NOMO-1 treated with dmso at 0.1 percent for 144 hours (cell line): ENCODE data around the gene OTOS.

Experiments used
- DNase-seq: peaks from one replicate; lab custom pipeline; 2025; ENCODE audit not compliant: unreplicated experiment; lab: John Stamatoyannopoulos, UW

OTOS gene

DNA sequence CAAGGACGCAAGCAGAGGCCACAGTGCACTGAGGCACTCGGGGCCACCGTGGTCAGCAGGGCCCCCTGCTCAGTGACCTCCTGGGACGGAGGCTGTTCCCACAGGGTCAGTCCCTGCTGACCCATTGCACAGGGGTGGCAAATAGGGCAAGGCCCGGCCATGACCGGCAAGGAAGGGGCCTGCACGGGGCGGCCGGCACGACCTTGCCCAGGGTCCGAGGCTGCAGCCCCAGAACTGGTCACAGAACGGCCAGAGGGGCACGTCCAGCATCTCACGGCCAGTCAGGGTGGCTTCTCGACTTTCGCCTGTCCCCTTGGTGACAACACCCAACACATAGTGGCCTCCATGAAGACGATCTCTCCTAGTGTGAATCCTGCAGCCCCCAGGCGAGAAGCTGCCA lies 27.6 kb upstream of the OTOS start:
- DNase-seq, result no peak

DNA sequence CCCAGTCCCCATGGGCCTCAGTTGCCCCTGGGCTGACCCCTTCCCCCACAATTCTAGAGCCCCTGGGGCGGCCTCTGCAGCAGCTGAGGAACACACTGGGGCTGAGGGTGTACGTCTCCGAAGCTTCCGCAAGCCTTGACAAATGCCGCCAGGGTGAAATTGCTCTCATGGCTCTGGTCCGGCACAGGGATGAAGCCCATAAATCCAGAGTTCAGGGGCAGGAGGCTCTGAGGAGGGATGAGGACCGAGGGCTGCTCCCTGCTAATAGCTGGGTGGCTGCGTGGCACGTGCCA lies 27.1 kb upstream of the OTOS start:
- DNase-seq, result no peak

DNA sequence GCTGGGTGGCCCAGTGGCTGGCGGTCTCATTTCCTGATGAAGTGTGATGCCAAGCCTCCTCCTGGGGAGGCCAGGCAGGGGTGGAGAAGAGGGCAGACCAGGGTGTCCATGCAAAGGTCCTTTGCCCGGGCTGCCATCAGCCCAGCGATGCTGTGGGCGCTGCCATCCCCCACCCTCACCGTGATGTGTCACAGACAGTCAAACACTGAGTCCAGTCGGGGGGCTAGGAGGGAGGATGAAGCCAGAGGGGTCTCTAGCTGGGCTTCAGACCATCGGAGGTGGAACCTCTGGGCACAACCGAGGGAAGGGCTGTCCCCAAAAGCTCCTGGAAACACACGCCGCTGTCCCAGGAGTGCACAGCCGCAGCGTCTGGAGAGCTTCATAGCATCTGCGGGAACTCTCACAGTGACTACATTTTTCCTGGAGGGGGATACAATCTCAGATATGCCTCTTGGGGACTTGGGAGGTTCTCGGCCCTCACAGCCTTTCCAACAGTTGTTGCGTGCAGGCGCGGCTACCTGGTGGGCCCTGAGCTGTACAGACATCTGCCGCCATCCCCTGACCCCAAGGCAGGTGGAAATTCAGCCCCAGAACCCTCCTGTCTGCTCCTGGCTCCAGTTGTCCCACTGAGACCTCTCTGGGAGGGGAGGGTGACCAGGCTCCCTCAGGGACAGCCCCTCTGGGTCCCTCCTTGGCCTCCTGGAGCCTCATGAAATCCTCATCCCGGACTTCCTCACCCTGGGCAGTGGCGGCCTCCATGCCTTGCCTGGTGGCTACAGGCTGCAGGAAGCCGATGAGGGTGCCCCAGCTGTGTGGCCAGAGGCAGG lies 26.5 kb upstream of the OTOS start:
- no peak for DNase-seq

DNA sequence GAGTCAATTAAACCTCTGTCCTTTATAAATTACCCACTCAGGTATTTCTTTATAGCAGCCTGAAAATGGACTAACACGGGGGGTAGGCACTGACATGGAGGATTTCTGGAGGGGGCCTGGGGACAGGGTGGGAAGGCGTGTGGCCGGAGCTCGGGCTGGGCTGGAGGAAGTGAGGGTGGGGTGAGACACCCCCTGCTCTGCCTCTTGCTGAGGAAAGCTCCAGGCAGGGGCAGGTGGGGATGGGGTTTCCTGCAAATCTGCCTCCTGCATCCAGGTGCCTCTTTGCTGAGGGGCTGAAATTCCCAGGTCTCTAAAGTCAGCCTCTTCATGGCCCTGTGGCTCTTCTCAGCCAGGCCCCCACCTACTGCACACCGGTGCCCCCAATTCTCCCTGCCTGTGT lies 25.7 kb upstream of the OTOS start:
- no peak for DNase-seq

DNA sequence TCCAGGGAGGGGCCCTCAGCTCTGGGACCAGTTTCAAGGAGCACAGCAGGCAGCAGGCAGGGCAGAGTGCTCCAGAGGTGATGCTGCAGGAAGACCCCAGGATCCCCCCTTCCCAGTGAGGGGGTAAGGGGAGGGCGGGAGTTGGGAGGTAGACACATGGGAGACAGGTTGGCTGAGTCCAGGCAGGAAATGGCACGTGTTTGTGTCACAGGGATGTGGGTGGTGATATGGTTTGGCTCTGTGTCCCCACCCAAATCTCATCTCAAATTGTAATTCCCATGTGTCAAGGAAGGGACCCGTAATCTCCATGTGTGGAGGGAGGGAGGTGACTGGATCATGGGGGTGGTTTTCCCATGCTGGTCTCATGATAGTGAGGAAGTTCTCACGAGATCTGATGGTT lies 25.2 kb upstream of the OTOS start:
- no peak for DNase-seq

DNA sequence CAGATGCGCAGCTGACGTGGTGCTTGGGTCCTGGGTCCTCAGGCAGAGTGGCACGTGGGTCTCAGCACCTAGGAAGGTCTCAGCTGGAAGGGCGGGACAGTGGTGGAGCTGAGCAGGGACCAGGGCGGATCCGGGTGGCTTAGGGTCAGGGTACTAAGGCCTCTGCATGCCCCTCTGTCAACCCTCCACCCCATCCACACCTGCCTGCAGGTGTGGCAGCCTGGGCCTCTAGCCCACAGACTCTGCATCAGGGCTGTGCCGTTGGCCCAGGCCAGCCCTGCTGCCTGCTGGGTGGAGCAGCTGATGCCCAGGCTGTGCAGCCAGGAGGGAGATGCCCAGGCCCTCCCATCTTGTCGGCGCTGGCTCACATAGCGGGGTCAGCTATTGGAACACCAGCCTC lies 24.6 kb upstream of the OTOS start:
- no peak for DNase-seq

DNA sequence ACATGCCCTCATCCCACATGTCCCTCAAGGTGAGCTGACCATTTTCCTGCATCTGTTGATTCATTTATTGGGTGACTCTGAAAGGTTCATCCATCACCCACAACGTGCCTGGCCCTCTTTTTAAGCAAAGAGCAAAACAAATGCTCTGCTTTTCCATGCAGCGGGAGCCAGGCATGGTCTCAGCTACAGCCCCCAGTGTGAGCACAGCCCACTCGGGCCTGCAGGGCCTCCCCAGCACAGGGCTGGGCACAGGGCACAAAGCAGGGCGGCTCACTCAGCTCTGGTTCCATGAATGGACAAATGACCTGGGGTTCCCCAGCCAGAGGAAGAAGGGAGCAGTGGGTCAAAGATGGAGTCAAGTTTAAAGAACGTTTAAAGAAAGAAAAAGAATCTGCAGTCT lies 24.1 kb upstream of the OTOS start:
- no peak for DNase-seq

DNA sequence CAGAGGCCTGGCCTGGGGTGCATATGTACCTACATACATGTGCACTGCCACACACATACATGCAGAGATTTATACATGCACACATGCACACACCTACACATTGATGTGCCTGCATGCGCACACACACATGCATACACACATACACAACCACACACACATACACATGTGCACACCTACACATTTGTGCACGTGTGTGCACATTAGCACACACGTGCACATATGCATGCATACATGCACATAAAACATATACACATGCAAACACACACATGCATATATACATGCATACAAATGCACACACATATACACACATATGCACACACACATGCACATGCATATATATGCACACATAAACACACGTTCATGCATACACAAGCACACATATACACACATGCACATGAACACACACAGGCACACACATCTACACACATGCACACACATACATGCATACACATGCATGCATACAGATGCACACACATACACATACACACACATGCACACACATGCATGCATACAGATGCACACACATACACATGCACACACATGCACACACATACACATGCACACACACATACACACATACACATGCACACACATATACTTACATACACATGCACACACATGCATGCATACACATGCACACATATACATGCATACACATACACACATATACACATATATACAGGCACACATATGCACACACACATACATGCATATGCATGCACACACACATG lies 23.6 kb upstream of the OTOS start:
- no peak for DNase-seq

DNA sequence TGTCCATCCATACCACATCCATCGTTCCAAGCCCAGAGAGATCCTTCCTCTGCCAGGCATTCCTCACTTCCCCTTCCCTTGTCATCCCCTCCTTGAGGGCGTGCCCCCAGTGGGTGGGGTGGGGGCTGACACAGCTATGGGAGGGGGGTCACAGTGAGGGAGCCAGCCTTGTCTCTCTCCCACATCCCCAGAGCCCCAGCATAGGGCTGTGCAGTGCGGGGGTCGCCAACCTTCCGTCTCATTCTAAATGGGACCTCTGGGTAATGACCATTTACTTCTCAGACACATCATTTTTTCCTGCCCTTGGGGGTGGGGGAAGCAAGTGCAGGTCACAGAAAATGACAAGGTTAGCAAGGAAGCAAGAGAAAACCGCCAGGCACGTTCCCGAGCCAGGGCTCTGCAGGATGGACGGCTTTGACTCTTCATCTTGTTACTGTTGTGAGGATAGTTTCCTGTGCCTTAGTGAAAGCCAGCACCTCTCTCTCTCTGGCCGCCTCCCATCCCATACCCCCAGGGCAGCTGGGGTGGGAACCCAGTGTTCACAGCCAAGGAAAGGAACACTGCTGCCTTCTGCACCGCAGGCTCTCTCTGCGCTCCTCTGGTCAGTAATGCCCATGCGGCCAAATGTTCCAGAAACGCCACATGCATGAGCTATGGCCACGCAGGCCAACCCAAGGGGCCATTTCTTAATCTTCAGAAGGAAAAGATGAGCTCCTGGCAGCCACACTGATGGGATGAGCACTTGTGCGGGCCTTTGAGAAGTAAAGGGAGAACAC lies 22.7 kb upstream of the OTOS start:
- no peak for DNase-seq

DNA sequence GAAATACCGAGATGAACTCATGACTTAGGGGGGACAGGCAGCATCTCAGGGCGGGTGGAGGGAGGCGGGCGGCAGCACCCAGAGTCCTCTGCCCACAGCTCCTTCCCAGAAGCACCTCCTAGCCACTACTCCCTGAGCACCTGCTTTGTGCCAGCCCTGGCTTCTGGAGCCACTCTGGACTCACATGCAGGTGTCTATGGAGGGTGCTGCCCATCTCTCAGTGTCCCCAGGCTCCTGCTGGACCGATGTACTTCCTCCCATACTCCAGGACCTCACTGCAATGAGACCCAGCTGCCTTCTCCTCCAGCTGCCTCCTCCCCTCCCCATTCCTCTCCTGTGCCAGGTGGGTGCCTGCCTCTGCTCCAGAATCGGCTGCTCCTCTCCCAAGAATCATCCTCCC lies 22.1 kb upstream of the OTOS start:
- no peak for DNase-seq

DNA sequence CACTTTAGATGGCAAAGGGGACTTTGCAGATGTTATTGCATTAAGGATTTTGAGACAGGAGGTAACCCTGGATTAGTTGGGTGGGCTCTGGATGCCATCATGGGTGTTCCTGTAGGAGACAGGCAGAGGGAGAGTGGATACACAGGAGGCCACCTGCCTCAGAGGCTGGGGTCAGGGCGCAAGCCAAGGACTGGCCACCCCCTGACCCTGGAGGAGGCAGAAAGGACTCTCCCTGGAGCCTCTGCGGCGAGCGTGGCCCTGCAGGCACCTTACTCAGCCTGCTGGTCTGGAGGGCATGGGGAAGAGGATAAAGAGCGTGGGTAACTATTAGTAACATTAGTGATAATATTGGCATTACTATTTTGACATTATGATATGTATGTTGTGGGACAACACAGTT lies 21.6 kb upstream of the OTOS start:
- DNase-seq, result no peak

DNA sequence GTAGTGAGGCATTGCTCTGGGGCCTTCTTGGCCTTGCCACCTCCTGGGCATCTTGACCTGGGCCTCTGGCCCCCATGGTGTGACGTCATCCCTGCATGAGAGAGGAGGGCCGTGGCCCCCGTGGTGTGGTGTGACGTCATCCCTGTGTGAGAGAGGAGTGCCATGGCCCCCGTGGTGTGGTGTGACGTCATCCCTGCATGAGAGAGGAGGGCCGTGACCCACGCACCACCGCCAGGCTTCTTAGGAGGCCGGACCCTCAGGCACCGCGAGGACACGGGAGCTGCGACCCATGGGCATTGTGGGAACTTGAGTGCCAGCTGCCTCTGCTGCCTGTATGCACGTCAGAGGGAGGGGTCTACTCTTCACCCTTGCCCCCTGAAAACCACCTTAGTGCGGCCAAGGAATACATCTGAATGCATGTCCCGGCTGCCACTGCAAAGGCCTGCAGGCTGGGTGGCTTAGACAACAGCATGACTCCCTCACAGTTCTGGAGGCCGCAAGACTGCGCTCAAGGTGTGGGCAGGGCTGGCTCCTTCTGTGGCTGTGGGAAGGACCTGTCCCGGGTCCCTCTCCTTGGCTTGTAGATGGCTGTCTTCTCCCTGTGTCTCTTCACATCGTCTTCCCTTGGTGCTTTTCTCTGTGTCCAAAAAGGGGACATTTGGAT lies 20.8 kb upstream of the OTOS start:
- DNase-seq, result no peak

DNA sequence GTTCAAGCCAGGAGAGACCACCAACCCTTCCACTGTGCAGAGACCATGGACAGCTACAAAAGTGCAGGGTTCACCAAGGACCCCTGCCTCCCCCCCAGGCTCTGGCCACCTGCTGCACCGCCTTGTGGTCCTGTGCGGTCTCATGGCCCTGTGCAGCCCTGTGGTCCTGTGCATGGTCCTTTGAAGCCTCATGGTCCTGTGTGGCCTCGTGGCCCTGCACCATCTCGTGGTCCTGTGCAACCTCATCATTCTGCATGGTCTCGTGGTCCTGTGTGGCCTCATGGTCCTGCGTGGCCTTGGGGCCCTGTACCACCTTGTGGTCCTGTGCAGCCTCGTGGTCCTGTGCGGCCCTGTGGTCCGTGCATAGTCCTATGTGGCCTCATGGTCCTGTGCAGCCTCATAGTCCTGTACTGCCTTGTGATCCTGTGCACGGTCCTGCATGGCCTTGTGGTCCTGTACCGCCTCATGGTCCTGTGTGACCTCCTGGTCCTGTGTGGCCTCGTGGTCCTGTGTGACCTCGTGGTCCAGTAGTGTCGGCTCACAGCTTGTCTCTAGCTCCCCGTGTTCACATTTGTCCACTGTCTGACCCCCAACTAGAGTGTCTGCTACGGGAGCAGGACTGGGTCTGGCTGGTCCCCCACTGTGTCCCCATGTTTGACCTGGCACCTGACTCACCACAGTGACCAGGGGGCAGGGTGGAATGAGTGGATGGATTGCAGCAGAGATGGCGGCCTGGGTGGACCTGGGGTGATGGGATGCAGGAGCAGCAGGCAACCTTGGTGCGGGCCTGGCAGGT lies 20.0 kb upstream of the OTOS start:
- no peak for DNase-seq

DNA sequence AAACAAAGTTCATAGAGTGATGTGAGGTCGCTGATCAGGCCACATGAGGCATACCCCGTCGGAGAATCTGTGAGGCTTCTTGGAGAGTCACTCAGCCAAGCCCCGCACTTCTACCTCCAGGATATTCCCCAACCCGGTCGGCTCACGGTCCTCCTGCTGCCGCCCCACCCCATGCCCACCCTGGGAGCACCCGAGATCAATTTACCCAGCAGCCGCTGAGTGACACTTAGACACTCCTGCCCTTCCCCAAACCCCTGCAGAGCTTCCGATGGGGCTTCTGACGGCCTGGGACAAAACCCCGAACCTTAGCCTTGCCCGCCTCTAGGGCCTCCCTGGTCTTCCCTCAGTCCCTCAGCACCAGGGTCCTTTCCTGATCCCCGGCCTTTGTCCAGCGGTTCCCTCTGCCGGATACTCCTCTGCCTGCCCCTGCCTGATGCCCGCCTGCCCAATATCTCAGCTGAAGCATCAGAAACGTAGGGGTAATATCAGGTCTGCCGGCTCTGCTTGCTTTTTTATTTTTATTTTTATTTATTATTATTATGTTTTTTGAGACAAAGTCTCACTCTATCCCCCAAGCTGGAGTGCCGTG lies 18.9 kb upstream of the OTOS start:
- no peak for DNase-seq

DNA sequence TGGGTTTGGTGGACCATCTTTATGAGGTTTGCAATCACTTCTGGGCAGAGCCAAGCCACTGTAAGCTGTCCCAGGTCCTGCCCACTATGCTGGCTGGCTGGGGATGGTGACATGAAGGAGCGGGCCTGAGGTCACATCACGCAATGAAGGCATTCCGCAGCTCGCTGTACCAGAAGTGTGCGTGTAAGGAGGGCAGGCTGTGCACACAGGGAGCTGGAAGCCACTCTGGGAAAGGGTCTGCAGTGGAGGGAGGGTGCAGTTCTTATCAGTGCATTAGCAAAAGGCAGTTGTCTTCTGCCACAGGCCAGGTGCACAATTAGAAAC lies 16.7 kb upstream of the OTOS start:
- no peak for DNase-seq

DNA sequence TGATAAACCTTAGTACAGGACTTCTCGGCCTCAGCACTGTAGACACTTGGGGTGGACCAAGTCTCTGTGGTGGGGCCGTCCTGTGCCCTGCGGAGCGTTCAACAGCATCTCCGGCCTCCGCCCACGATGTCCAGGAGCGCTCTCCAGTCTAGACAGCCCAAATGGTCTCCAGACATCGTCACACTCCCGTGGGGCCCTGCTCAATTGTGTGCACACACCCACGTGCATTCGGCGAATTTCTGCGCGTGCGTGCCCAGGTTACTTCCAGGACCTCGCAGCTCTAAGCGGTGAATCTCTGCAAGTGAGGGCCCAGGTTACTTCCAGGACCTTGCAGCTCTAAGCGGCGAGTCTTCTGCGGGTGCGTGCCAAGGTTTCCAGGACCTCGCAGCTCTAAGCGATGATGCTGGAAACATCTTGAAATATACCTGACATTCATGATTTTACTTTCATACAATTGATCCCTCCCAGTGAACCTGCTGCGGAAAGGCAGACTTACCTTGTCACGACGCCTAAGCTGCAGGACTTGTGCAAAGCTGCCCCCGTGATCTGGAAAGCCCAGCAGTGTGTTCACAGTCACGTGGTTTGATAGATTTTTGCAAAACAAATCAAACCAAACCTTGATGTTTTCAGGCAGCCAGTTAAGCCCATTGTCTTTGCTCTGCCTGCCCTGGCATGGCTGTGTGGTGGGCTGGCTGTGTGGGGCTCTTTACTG lies 16.1 kb upstream of the OTOS start:
- DNase-seq, result no peak

DNA sequence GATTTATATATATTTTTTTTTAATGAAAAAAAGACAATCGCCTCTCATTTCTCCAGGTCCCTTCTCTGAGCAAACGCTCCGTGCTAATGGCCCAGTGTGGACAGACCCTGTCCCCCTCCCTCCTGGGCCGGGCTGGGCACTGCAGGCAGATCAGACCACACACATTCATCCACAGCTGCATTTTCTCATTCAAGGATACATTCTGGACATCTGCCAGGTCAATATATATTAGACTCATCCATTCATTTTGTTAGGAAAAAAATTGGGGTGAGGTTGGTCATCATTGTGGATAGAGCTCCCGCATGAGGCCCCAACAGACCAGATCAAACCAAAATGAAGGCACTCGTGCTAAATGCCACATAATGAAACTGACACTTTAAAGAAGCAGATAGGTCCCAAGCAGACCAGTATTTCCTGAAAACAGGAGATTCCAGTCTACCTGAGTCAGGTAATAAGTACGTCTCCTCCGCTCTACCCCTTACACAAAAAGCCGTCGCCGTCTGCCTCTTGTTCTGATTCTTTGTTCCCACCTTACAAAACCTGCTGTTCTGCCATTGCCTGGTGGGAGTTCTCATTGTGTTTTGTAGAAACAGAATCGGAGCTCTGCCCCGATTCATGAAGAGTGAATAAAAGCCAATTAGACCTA lies 15.4 kb upstream of the OTOS start:
- DNase-seq, result no peak

DNA sequence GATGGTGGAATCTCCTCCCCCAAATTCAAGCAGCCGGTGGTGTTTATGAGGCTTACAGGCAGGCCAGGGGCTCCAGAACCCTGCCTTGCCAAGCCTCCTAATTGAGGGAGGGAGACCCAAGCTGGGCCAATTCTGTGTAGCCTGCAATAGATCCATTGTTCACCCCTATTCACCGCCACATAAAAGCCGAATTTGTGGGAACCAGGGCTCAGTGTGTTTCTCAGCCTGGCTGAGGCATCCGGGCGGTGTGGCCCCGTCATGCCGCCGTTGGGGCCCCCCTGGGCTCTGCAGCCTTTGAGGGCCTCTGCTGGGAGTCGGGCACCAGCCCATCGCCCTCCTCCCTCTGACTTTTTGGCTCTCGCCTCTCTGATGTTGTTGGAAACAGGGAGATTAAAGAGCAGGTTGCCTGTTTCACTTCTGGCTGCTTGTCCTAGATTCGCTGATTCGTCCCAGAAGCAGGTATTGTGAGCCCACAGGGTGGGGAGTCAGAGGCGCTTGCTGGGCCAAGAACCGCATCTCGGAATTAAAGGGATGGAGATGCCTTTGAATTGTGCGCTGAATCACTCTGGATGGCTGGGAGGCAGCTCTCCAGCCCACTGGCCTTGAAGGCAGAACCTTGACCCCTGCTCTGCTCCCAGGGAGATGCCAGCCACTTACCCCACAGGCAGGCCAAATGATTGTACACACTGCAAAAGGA lies 14.7 kb upstream of the OTOS start:
- DNase-seq, result no peak

DNA sequence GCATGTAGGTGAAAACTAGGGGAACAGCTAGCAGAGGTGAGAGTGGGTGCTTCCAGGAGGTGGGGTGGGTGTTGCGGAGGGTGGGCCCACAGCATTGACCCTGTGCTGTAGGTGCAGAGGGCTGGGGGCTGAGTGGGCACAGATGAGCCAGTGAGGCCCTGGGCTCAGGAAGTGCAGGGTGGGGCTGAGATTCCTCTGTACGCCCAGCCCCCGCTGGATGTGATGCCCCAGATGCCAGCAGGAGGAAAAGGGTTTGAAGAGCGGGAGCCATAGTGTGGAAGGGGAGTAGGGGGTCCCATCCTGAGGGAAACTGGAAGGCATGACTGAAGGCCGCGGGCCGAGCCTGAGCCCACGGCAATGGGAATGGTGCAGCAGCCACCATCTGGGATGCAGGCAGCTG lies 14.1 kb upstream of the OTOS start:
- DNase-seq, result no peak
